Activated CD8-positive, alpha-beta T cell treated with anti-CD3 and anti-CD28 coated beads, Interleukin-2, amount 10 ng/mL, durations not matched to agents 7 days and 5 days (primary cell): Measurements from ENCODE around the gene MPZ. TPM values are rescaled to one million over a fixed set of nuclear protein-coding genes. Genes with fewer than 3 reads are reported as not detected.

ENCODE experiments used
- ATAC-seq: fragments of 150-1000 bp; cut with Tn5 transposase; one replicate; pipeline ENCODE4 v1.10.0; 2021; ENCODE audit warnings: moderate library complexity
- CTCF ChIA-PET: fragments of 350-600 bp; sonication (Branson Sonifier 250); formaldehyde crosslinking; loops from one replicate; lab custom pipeline; 2021; ENCODE audit warnings: antibody characterized with exemption; lab: Charles Lee
- POLR2A ChIA-PET: fragments of 350-600 bp; sonication (Branson Sonifier 250); formaldehyde crosslinking; loops from one replicate; lab custom pipeline; 2021; ENCODE audit warnings: antibody characterized with exemption; lab: Charles Lee
- DNase-seq: peaks from one replicate; pipeline ENCODE4 v3.0.0-alpha.2; 2020
- H3K27ac Mint-ChIP-seq: one replicate; pipeline ENCODE4 v1.8.0; 2021; ENCODE audit warnings: mild to moderate bottlenecking, mixed read lengths
- H3K27me3 Mint-ChIP-seq: one replicate; pipeline ENCODE4 v1.8.0; 2021; ENCODE audit warnings: low read depth, mixed read lengths
- H3K36me3 Mint-ChIP-seq: one replicate; pipeline ENCODE4 v1.8.0; 2021; ENCODE audit warnings: low read depth, mixed read lengths
- H3K4me1 Mint-ChIP-seq: one replicate; pipeline ENCODE4 v1.8.0; 2021; ENCODE audit warnings: low read depth, mixed read lengths
- H3K4me3 Mint-ChIP-seq: one replicate; pipeline ENCODE4 v1.8.0; 2021; ENCODE audit warnings: mild to moderate bottlenecking, mixed read lengths
- H3K9me3 Mint-ChIP-seq: one replicate; pipeline ENCODE4 v1.8.0; 2022; ENCODE audit warnings: mixed read lengths; ENCODE audit not compliant: insufficient read depth
- total RNA-seq, 2 experiments: library from RNA; stranded (reverse); gene quantifications; one replicate each; pipeline ENCODE4 v1.2.3, GENCODE V29; 2021

Gene MPZ
- total RNA-seq, 2 experiments from 2014 or later, result 2.8 to 3.4 TPM

GRCh38 chr1:161314201-161314981 lies 4.6 kb upstream of the MPZ start, which contains the start of gene SDHC:
TSS of gene SDHC (plus strand) at chr1:161314381. CDS start at chr1:161314406, 25 bp downstream.
- Mint-ChIP-seq H3K9me3 (no peaks in the 10 kb centered on the region), H3K27me3 (peaks cover 3% of the 10 kb centered on the region), H3K36me3 (no peaks in the 10 kb centered on the region), H3K4me1 (peaks cover 29% of the 10 kb centered on the region), H3K27ac (peak within 1 kb of the TSS; percentile 97), H3K4me3 (peak within 1 kb of the TSS; percentile 99)
- ATAC-seq (peak; percentile 97), DNase-seq (peak; percentile 93)
- ChIA-PET CTCF (interaction anchor here (0.7 to 2.8 kb wide), 18 partner anchors 8 to 148 kb away, joined by 3 to 17 read pairs (median 4); partner anchors contain the start of genes CFAP126, NDUFS2, PPOX and TOMM40L), POLR2A (interaction anchor here (0.6 to 2.7 kb wide), 10 partner anchors 9 to 148 kb away, joined by 3 to 15 read pairs (median 5); partner anchors contain the start of genes NDUFS2, PPOX and TOMM40L)

GRCh38 chr1:161313554-161314200 lies 3.9 kb upstream of the MPZ start:
- Mint-ChIP-seq H3K9me3 (no peaks in the 10 kb centered on the region), H3K4me3 (peak overlapping the region; percentile 99), H3K27me3 (peaks cover 5% of the 10 kb centered on the region), H3K4me1 (peaks cover 29% of the 10 kb centered on the region), H3K27ac (peak overlapping the region; percentile 97), H3K36me3 (no peaks in the 10 kb centered on the region)
- POLR2A ChIA-PET, result interaction anchor here (0.6 to 2.7 kb wide), 9 partner anchors 8 to 148 kb away, joined by 3 to 15 read pairs (median 5); partner anchors contain the start of genes NDUFS2, PPOX and TOMM40L
- DNase-seq (no peak), ATAC-seq (no peak)
- CTCF ChIA-PET, result interaction anchor here (0.7 to 2.8 kb wide), 18 partner anchors 8 to 148 kb away, joined by 3 to 17 read pairs (median 4); partner anchors contain the start of genes CFAP126, NDUFS2, PPOX and TOMM40L

- ATAC-seq, result no peak
- DNase-seq, result no peak
- peaks cover 7% of the 10 kb centered on the region for H3K27me3 Mint-ChIP-seq
- CTCF ChIA-PET, result interaction anchor here (1.3 to 1.9 kb wide), 2 partner anchors 84 to 86 kb away, joined by 5 to 6 read pairs; partner anchors contain the start of gene TOMM40L
- peaks cover 35% of the 10 kb centered on the region for H3K4me1 Mint-ChIP-seq
- no peak overlapping the region for H3K4me3 Mint-ChIP-seq
- H3K9me3 Mint-ChIP-seq, result no peaks in the 10 kb centered on the region
- H3K36me3 Mint-ChIP-seq, result no peaks in the 10 kb centered on the region
- POLR2A ChIA-PET, result no interaction called here
- H3K27ac Mint-ChIP-seq, result no peak overlapping the region
Measured at GRCh38 chr1:161311595-161312181, 1.9 kb upstream of the MPZ start.

- peaks cover 7% of the 10 kb centered on the region for H3K27me3 Mint-ChIP-seq
- DNase-seq (no peak), ATAC-seq (no peak)
- H3K4me3 Mint-ChIP-seq, result no peak overlapping the region
- H3K4me1 Mint-ChIP-seq, result peaks cover 37% of the 10 kb centered on the region
- no peak overlapping the region for H3K27ac Mint-ChIP-seq
- no peaks in the 10 kb centered on the region for H3K9me3 Mint-ChIP-seq
- H3K36me3 Mint-ChIP-seq, result peaks cover 5% of the 10 kb centered on the region
- CTCF ChIA-PET, result interaction anchor here (0.7 to 4.2 kb wide), 4 partner anchors 17 to 81 kb away, joined by 3 to 31 read pairs (median 4); partner anchors contain the start of gene TOMM40L
- POLR2A ChIA-PET, result no interaction called here
Measured at GRCh38 chr1:161307892-161308638, 1.7 kb downstream of the MPZ start.

GRCh38 chr1:161307230-161307768 lies 2.5 kb downstream of the MPZ start:
- Mint-ChIP-seq H3K36me3 (peaks cover 5% of the 10 kb centered on the region), H3K4me3 (no peak overlapping the region), H3K4me1 (peaks cover 37% of the 10 kb centered on the region), H3K27me3 (peaks cover 7% of the 10 kb centered on the region), H3K9me3 (no peaks in the 10 kb centered on the region), H3K27ac (peak overlapping the region; percentile 6)
- ChIA-PET POLR2A (no interaction called here), CTCF (interaction anchor here (0.7 to 4.2 kb wide), 8 partner anchors 16 to 126 kb away, joined by 3 to 31 read pairs (median 4); partner anchors contain the start of gene TOMM40L)
- DNase-seq (peak; percentile 27), ATAC-seq (no peak)

GRCh38 chr1:161305867-161306519 lies 3.8 kb downstream of the MPZ start:
- CTCF ChIA-PET, result interaction anchor here (0.6 to 4.2 kb wide), 28 partner anchors 9 to 178 kb away, joined by 3 to 31 read pairs (median 4); partner anchors contain the start of genes APOA2, PPOX, SDHC and TOMM40L
- peaks cover 37% of the 10 kb centered on the region for H3K4me1 Mint-ChIP-seq
- H3K4me3 Mint-ChIP-seq, result peak overlapping the region; percentile 91
- H3K27me3 Mint-ChIP-seq, result peaks cover 7% of the 10 kb centered on the region
- POLR2A ChIA-PET, result interaction anchor here (0.9 to 1.8 kb wide), 6 partner anchors 8 to 95 kb away, joined by 3 to 15 read pairs (median 3); partner anchors contain the start of genes CFAP126, SDHC and TOMM40L
- ATAC-seq (peak; percentile 94), DNase-seq (peak; percentile 91)
- H3K9me3 Mint-ChIP-seq, result no peaks in the 10 kb centered on the region
- H3K36me3 Mint-ChIP-seq, result peaks cover 5% of the 10 kb centered on the region
- peak overlapping the region; percentile 85 for H3K27ac Mint-ChIP-seq

GRCh38 chr1:161304927-161305866 lies 4.6 kb downstream of the MPZ start:
- peak overlapping the region; percentile 85 for H3K27ac Mint-ChIP-seq
- H3K4me3 Mint-ChIP-seq, result peak overlapping the region; percentile 91
- no peaks in the 10 kb centered on the region for H3K9me3 Mint-ChIP-seq
- peaks cover 37% of the 10 kb centered on the region for H3K4me1 Mint-ChIP-seq
- CTCF ChIA-PET, result interaction anchor here (0.6 to 4.2 kb wide), 25 partner anchors 10 to 139 kb away, joined by 3 to 31 read pairs (median 4); partner anchors contain the start of genes APOA2, PPOX, SDHC and TOMM40L
- POLR2A ChIA-PET, result interaction anchor here (0.5 to 1.8 kb wide), 6 partner anchors 9 to 95 kb away, joined by 3 to 15 read pairs (median 3); partner anchors contain the start of genes SDHC and TOMM40L
- peak; percentile 14 for ATAC-seq
- peaks cover 8% of the 10 kb centered on the region for H3K36me3 Mint-ChIP-seq
- DNase-seq, result no peak
- H3K27me3 Mint-ChIP-seq, result peaks cover 5% of the 10 kb centered on the region

GRCh38 chr1:161300478-161300877 lies 9.3 kb downstream of the MPZ start:
- no peaks in the 10 kb centered on the region for H3K9me3 Mint-ChIP-seq
- ChIA-PET CTCF (no interaction called here), POLR2A (no interaction called here)
- H3K36me3 Mint-ChIP-seq, result peaks cover 5% of the 10 kb centered on the region
- ATAC-seq (no peak), DNase-seq (no peak)
- peaks cover 27% of the 10 kb centered on the region for H3K4me1 Mint-ChIP-seq
- no peak overlapping the region for H3K27ac Mint-ChIP-seq
- H3K4me3 Mint-ChIP-seq, result no peak overlapping the region
- no peaks in the 10 kb centered on the region for H3K27me3 Mint-ChIP-seq

- DNase-seq (no peak), ATAC-seq (no peak)
- peaks cover 18% of the 10 kb centered on the region for H3K4me1 Mint-ChIP-seq
- CTCF ChIA-PET, result no interaction called here
- peaks cover 3% of the 10 kb centered on the region for H3K36me3 Mint-ChIP-seq
- H3K9me3 Mint-ChIP-seq, result no peaks in the 10 kb centered on the region
- no peak overlapping the region for H3K27ac Mint-ChIP-seq
- POLR2A ChIA-PET, result no interaction called here
- H3K27me3 Mint-ChIP-seq, result no peaks in the 10 kb centered on the region
- no peak overlapping the region for H3K4me3 Mint-ChIP-seq
Measured at GRCh38 chr1:161299347-161299746, 10.4 kb downstream of the MPZ start.
